ENCODE measurements around the gene JAZF1.

The JAZF1 gene

GRCh38 chr7:27991006-27991528 is 189.5 kb downstream of the JAZF1 start:
- H3K9me3 ChIP-seq (ENCODE audit: control extremely low read depth in 1 of 5, control insufficient read depth in 4 of 5, insufficient read depth in 2 of 5, low read depth in 1 of 5, low read length in 4 of 5), result no peaks in the 10 kb centered on the region
- peaks cover 0 to 2% (median 0%) of the 10 kb centered on the region in 5 experiments for H3K27me3 ChIP-seq (replicated peaks in 2 of 5; ENCODE audit: control insufficient read depth in 4 of 5, insufficient read depth in 5 of 5, low read length in 4 of 5)
- H3K36me3 ChIP-seq (ENCODE audit: control insufficient read depth in 4 of 4, insufficient read depth in 4 of 4, low read length in 3 of 4), result no peaks in the 10 kb centered on the region
- no peak overlapping the region for H3K4me3 ChIP-seq (ENCODE audit: control insufficient read depth in 1 of 7, extremely low read depth in 1 of 7, insufficient read depth in 4 of 7, low read depth in 2 of 7, low read length in 6 of 7)
- DNase-seq, result no peak
- ChIA-PET POLR2A (no interaction called here), CTCF (no interaction called here)
- H3K4me1 ChIP-seq (ENCODE audit: control extremely low read depth in 1 of 4, control insufficient read depth in 4 of 4, insufficient read depth in 4 of 4, low read length in 3 of 4), result peaks cover 0 to 7% (median 2%) of the 10 kb centered on the region in 4 experiments
- H3K27ac ChIP-seq (ENCODE audit: insufficient read depth in 1 of 2, low read depth in 1 of 2, low read length in 2 of 2, poor library complexity in 1 of 2, severe bottlenecking in 2 of 2), result no peak overlapping the region

- H3K27me3 ChIP-seq (replicated peaks in 2 of 5; ENCODE audit: control insufficient read depth in 4 of 5, insufficient read depth in 5 of 5, low read length in 4 of 5), result no peaks in the 10 kb centered on the region
- no peaks in the 10 kb centered on the region for H3K36me3 ChIP-seq (ENCODE audit: control insufficient read depth in 4 of 4, insufficient read depth in 4 of 4, low read length in 3 of 4)
- peaks cover 0 to 12% (median 4%) of the 10 kb centered on the region in 4 experiments for H3K4me1 ChIP-seq (ENCODE audit: control extremely low read depth in 1 of 4, control insufficient read depth in 4 of 4, insufficient read depth in 4 of 4, low read length in 3 of 4)
- DNase-seq, result no peak
- no CpG with 5 or more reads among the region's 1 CpG for WGBS (ENCODE audit: insufficient coverage)
- no peak overlapping the region for H3K4me3 ChIP-seq (ENCODE audit: control insufficient read depth in 1 of 7, extremely low read depth in 1 of 7, insufficient read depth in 4 of 7, low read depth in 2 of 7, low read length in 6 of 7)
- POLR2A ChIA-PET, result no interaction called here
- CTCF ChIA-PET, result no interaction called here
- peaks cover 0 to 7% (median 0%) of the 10 kb centered on the region in 5 experiments for H3K9me3 ChIP-seq (ENCODE audit: control extremely low read depth in 1 of 5, control insufficient read depth in 4 of 5, insufficient read depth in 2 of 5, low read depth in 1 of 5, low read length in 4 of 5)
- H3K27ac ChIP-seq (ENCODE audit: insufficient read depth in 1 of 2, low read depth in 1 of 2, low read length in 2 of 2, poor library complexity in 1 of 2, severe bottlenecking in 2 of 2), result no peak overlapping the region
These were observed 204.1 kb downstream of the JAZF1 start for GRCh38 chr7:27976531-27976930.

- peaks cover 0 to 12% (median 4%) of the 10 kb centered on the region in 4 experiments for H3K4me1 ChIP-seq (ENCODE audit: control extremely low read depth in 1 of 4, control insufficient read depth in 4 of 4, insufficient read depth in 4 of 4, low read length in 3 of 4)
- peaks cover 0 to 7% (median 0%) of the 10 kb centered on the region in 5 experiments for H3K9me3 ChIP-seq (ENCODE audit: control extremely low read depth in 1 of 5, control insufficient read depth in 4 of 5, insufficient read depth in 2 of 5, low read depth in 1 of 5, low read length in 4 of 5)
- 97% methylated on average over 3 of the region's 3 CpGs for WGBS (ENCODE audit: insufficient coverage)
- no peaks in the 10 kb centered on the region for H3K36me3 ChIP-seq (ENCODE audit: control insufficient read depth in 4 of 4, insufficient read depth in 4 of 4, low read length in 3 of 4)
- POLR2A ChIA-PET, result no interaction called here
- H3K27ac ChIP-seq (ENCODE audit: insufficient read depth in 1 of 2, low read depth in 1 of 2, low read length in 2 of 2, poor library complexity in 1 of 2, severe bottlenecking in 2 of 2), result no peak overlapping the region
- no peaks in the 10 kb centered on the region for H3K27me3 ChIP-seq (replicated peaks in 2 of 5; ENCODE audit: control insufficient read depth in 4 of 5, insufficient read depth in 5 of 5, low read length in 4 of 5)
- CTCF ChIA-PET, result no interaction called here
- DNase-seq, result no peak
- H3K4me3 ChIP-seq (ENCODE audit: control insufficient read depth in 1 of 7, extremely low read depth in 1 of 7, insufficient read depth in 4 of 7, low read depth in 2 of 7, low read length in 6 of 7), result no peak overlapping the region
These were observed 207.0 kb downstream of the JAZF1 start for GRCh38 chr7:27973625-27974024.

GRCh38 chr7:27972276-27972675 is 208.3 kb downstream of the JAZF1 start:
- 0% methylated on average over 1 of the region's 2 CpGs for WGBS (ENCODE audit: insufficient coverage)
- H3K9me3 ChIP-seq (ENCODE audit: control extremely low read depth in 1 of 5, control insufficient read depth in 4 of 5, insufficient read depth in 2 of 5, low read depth in 1 of 5, low read length in 4 of 5), result peaks cover 0 to 2% (median 0%) of the 10 kb centered on the region in 5 experiments

GRCh38 chr7:27971171-27971812 is 209.3 kb downstream of the JAZF1 start:
- CTCF ChIA-PET, result interaction anchor here (0.6 to 1.7 kb wide), 2 partner anchors 13 to 19 kb away, joined by 3 to 4 read pairs; no protein-coding TSS in a partner anchor
- Histone ChIP-seq H3K4me1 (ENCODE audit: control extremely low read depth in 1 of 4, control insufficient read depth in 4 of 4, insufficient read depth in 4 of 4, low read length in 3 of 4) (peaks cover 0 to 14% (median 4%) of the 10 kb centered on the region in 4 experiments), H3K4me3 (ENCODE audit: control insufficient read depth in 1 of 7, extremely low read depth in 1 of 7, insufficient read depth in 4 of 7, low read depth in 2 of 7, low read length in 6 of 7) (no peak overlapping the region), H3K27me3 (replicated peaks in 2 of 5; ENCODE audit: control insufficient read depth in 4 of 5, insufficient read depth in 5 of 5, low read length in 4 of 5) (no peaks in the 10 kb centered on the region), H3K36me3 (ENCODE audit: control insufficient read depth in 4 of 4, insufficient read depth in 4 of 4, low read length in 3 of 4) (no peaks in the 10 kb centered on the region), H3K27ac (ENCODE audit: insufficient read depth in 1 of 2, low read depth in 1 of 2, low read length in 2 of 2, poor library complexity in 1 of 2, severe bottlenecking in 2 of 2) (no peak overlapping the region), H3K9me3 (ENCODE audit: control extremely low read depth in 1 of 5, control insufficient read depth in 4 of 5, insufficient read depth in 2 of 5, low read depth in 1 of 5, low read length in 4 of 5) (no peaks in the 10 kb centered on the region)
- 87% methylated on average over 12 of the region's 12 CpGs for WGBS (ENCODE audit: insufficient coverage)
- DNase-seq, result no peak
- POLR2A ChIA-PET, result no interaction called here

More at GRCh38 chr7:27972276-27972675, 208.3 kb downstream of the JAZF1 start:
- Histone ChIP-seq H3K4me1 (ENCODE audit: control extremely low read depth in 1 of 4, control insufficient read depth in 4 of 4, insufficient read depth in 4 of 4, low read length in 3 of 4) (peaks cover 0 to 12% (median 4%) of the 10 kb centered on the region in 4 experiments), H3K27me3 (replicated peaks in 2 of 5; ENCODE audit: control insufficient read depth in 4 of 5, insufficient read depth in 5 of 5, low read length in 4 of 5) (no peaks in the 10 kb centered on the region), H3K27ac (ENCODE audit: insufficient read depth in 1 of 2, low read depth in 1 of 2, low read length in 2 of 2, poor library complexity in 1 of 2, severe bottlenecking in 2 of 2) (no peak overlapping the region), H3K36me3 (ENCODE audit: control insufficient read depth in 4 of 4, insufficient read depth in 4 of 4, low read length in 3 of 4) (no peaks in the 10 kb centered on the region), H3K4me3 (ENCODE audit: control insufficient read depth in 1 of 7, extremely low read depth in 1 of 7, insufficient read depth in 4 of 7, low read depth in 2 of 7, low read length in 6 of 7) (peak overlapping the region in 3 of 7 experiments; percentile 13 to 56 (median 46))
- CTCF ChIA-PET, result interaction anchor here (1.6 kb wide), 1 partner anchor 48 kb away, joined by 3 read pairs; no protein-coding TSS in a partner anchor
- POLR2A ChIA-PET, result no interaction called here
- peak; percentile 68 to 91 (median 84) for DNase-seq

- no CpG with 5 or more reads among the region's 4 CpGs for WGBS (ENCODE audit: insufficient coverage)
- Histone ChIP-seq H3K27ac (ENCODE audit: insufficient read depth in 1 of 2, low read depth in 1 of 2, low read length in 2 of 2, poor library complexity in 1 of 2, severe bottlenecking in 2 of 2) (no peak overlapping the region), H3K27me3 (replicated peaks in 2 of 5; ENCODE audit: control insufficient read depth in 4 of 5, insufficient read depth in 5 of 5, low read length in 4 of 5) (no peaks in the 10 kb centered on the region), H3K9me3 (ENCODE audit: control extremely low read depth in 1 of 5, control insufficient read depth in 4 of 5, insufficient read depth in 2 of 5, low read depth in 1 of 5, low read length in 4 of 5) (no peaks in the 10 kb centered on the region), H3K4me1 (ENCODE audit: control extremely low read depth in 1 of 4, control insufficient read depth in 4 of 4, insufficient read depth in 4 of 4, low read length in 3 of 4) (peaks cover 0 to 18% (median 4%) of the 10 kb centered on the region in 4 experiments), H3K36me3 (ENCODE audit: control insufficient read depth in 4 of 4, insufficient read depth in 4 of 4, low read length in 3 of 4) (no peaks in the 10 kb centered on the region), H3K4me3 (ENCODE audit: control insufficient read depth in 1 of 7, extremely low read depth in 1 of 7, insufficient read depth in 4 of 7, low read depth in 2 of 7, low read length in 6 of 7) (no peak overlapping the region)
- no peak for DNase-seq
- ChIA-PET CTCF (interaction anchor here (1.7 to 1.8 kb wide), 2 partner anchors 12 to 51 kb away, joined by 3 to 4 read pairs; no protein-coding TSS in a partner anchor), POLR2A (no interaction called here)
These were observed 210.2 kb downstream of the JAZF1 start for GRCh38 chr7:27970350-27970749.

- 100% methylated on average over 6 of the region's 6 CpGs for WGBS (ENCODE audit: insufficient coverage)
- POLR2A ChIA-PET, result no interaction called here
- DNase-seq, result no peak
- CTCF ChIA-PET, result interaction anchor here (1.8 kb wide), 1 partner anchor 52 kb away, joined by 4 read pairs; no protein-coding TSS in a partner anchor
- H3K4me3 ChIP-seq (ENCODE audit: control insufficient read depth in 1 of 7, extremely low read depth in 1 of 7, insufficient read depth in 4 of 7, low read depth in 2 of 7, low read length in 6 of 7), result no peak overlapping the region
- no peak overlapping the region for H3K27ac ChIP-seq (ENCODE audit: insufficient read depth in 1 of 2, low read depth in 1 of 2, low read length in 2 of 2, poor library complexity in 1 of 2, severe bottlenecking in 2 of 2)
- H3K9me3 ChIP-seq (ENCODE audit: control extremely low read depth in 1 of 5, control insufficient read depth in 4 of 5, insufficient read depth in 2 of 5, low read depth in 1 of 5, low read length in 4 of 5), result no peaks in the 10 kb centered on the region
- peaks cover 0 to 18% (median 4%) of the 10 kb centered on the region in 4 experiments for H3K4me1 ChIP-seq (ENCODE audit: control extremely low read depth in 1 of 4, control insufficient read depth in 4 of 4, insufficient read depth in 4 of 4, low read length in 3 of 4)
- H3K36me3 ChIP-seq (ENCODE audit: control insufficient read depth in 4 of 4, insufficient read depth in 4 of 4, low read length in 3 of 4), result no peaks in the 10 kb centered on the region
- H3K27me3 ChIP-seq (replicated peaks in 2 of 5; ENCODE audit: control insufficient read depth in 4 of 5, insufficient read depth in 5 of 5, low read length in 4 of 5), result no peaks in the 10 kb centered on the region
These were observed 211.2 kb downstream of the JAZF1 start for GRCh38 chr7:27969346-27969745.
